Embryonic facial prominence (tissue), 1 donor: ENCODE results near the gene ALOX15.
"Not testable (repeated sequence)": the region's sequence is repeated elsewhere in the genome, so short reads cannot be mapped to it uniquely, and the experiment has no call there.

Experiments
- DNase-seq: peaks from one replicate; pipeline ENCODE4 v3.0.0-alpha.2; 2016; ENCODE audit errors: extremely low spot score

Gene ALOX15

GRCh38 chr17:4620531-4621101 lies 20.9 kb downstream of the ALOX15 start:
- no peak for DNase-seq

- DNase-seq, result no peak
Measured at GRCh38 chr17:4617590-4618351, 23.7 kb downstream of the ALOX15 start.

- DNase-seq, result no peak
Measured at GRCh38 chr17:4617090-4617489, 24.4 kb downstream of the ALOX15 start.

GRCh38 chr17:4616476-4616875 lies 25.0 kb downstream of the ALOX15 start:
- no peak for DNase-seq

GRCh38 chr17:4610656-4611055 lies 30.8 kb downstream of the ALOX15 start:
- DNase-seq, result no peak

GRCh38 chr17:4610162-4610561 lies 31.3 kb downstream of the ALOX15 start:
- no peak for DNase-seq

DNA sequence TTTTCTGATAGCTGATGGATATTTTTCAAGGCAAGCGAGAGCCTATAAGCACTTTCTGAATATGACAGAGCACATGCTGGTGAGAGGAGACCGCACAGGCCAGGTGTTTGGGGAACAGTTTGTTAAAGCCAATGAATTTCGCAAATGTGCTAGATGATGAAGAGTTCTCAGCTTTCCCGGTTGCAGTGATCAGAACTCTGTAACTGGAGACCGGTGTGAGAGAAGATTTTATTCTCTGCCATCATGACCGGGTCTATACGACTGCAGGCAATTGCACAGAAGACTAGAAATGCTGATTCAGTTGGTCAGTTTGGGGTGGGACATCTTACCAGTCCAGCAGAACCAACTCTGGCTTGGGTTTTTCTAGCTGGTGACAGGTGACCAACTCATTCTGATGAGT lies 31.7 kb downstream of the ALOX15 start:
- no peak for DNase-seq

DNA sequence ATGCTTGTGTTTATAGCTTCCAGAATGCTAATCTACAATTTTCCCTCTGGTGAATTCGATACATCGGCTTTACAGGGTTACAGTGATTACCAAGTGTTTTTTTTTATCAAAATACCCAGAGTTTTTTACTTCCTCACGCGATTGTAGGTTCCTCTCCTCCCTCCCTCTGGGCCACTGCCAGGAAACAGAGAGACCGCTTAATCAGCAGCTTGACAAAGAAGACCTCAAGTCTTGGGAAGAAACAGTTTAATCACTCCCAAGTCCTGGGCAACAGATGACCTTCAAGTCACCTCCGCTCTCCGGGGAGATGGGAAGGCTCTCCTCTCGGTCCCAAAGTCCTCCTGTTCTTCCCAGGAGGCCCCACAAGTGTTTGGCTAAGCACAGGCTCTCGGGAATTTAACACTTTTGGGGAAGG lies 33.7 kb downstream of the ALOX15 start:
- DNase-seq, result no peak

DNA sequence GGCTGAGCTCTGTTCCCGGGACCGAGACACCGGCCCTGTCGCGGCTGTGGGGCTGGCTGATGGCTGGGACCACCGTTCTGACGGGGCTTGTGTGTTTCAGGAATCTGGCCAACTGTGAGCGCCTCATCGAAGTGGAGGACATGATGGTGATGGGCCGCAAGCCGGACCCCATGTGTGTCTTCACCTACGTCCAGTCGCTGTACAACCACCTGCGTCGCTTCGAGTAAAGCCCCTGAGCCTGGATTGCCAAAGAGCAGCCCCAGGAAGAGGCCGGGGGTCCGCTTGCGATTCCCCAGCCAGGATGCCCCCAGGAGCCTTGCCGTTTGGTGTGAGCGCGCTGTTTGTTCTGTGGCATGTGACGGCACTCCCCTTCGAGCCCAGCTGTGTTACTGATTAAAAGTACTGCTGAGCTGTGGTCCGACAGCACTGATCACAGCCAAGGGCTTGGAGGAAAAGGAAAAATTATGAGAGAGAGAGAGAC lies 34.2 kb downstream of the ALOX15 start:
- no peak for DNase-seq

DNA sequence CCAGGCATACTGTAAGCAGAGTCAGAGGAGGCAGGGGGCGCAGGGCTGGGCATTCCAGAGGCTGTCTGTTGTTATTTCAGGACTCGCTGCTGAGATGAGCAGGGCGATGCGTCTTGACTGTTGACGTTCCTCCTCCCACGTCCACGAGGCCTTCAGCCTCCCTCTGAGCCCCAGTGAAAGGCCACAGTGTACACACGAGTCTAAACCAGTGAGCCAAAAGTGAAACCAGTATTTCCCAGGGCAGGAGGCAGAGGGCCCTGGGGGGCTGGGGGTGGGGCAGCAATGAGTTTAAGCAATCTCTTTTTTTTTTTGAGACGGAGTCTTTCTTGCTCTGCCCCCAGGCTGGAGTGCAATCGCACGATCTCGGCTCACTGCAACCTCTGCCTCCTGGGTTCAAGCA lies 35.7 kb downstream of the ALOX15 start:
- DNase-seq, result no peak

- not testable (repeated sequence) for DNase-seq
Measured at GRCh38 chr17:4604736-4605135, 36.7 kb downstream of the ALOX15 start.

DNA sequence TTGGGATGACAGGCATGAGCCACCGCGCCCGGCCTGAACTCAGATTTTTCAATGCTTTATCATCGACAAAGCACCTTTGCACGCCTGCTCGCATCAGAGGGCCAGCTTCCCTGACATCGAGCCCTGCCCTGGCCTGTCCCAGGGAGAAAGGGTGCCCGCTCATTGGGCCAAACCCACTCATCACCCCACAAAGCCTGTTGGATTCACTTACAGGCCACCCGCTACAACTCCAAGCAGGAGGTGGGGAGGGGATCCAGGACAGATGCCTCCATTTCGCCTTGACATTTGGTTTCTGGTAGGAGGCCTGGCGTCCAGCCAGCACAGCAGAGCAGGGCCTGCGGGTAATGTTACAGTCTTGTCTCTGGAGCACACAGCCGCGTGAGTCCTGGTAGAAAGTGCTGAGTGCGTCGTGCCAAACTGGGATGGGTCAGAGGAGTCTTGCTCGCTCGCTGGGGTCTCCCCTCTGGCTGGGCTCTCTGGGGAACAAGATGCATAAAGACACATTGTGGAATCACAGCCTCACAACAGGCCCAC lies 37.3 kb downstream of the ALOX15 start:
- peak; percentile 77 for DNase-seq

GRCh38 chr17:4602041-4602440 lies 39.4 kb downstream of the ALOX15 start:
- no peak for DNase-seq

GRCh38 chr17:4601326-4601725 lies 40.2 kb downstream of the ALOX15 start:
- no peak for DNase-seq

- no peak for DNase-seq
Measured at GRCh38 chr17:4600563-4600962, 40.9 kb downstream of the ALOX15 start.

- peak; percentile 34 for DNase-seq
Measured at GRCh38 chr17:4599505-4600281, 41.8 kb downstream of the ALOX15 start.

- DNase-seq, result no peak
Measured at GRCh38 chr17:4598776-4599504, 42.5 kb downstream of the ALOX15 start.

GRCh38 chr17:4597975-4598374 lies 43.5 kb downstream of the ALOX15 start:
- DNase-seq, result no peak

DNA sequence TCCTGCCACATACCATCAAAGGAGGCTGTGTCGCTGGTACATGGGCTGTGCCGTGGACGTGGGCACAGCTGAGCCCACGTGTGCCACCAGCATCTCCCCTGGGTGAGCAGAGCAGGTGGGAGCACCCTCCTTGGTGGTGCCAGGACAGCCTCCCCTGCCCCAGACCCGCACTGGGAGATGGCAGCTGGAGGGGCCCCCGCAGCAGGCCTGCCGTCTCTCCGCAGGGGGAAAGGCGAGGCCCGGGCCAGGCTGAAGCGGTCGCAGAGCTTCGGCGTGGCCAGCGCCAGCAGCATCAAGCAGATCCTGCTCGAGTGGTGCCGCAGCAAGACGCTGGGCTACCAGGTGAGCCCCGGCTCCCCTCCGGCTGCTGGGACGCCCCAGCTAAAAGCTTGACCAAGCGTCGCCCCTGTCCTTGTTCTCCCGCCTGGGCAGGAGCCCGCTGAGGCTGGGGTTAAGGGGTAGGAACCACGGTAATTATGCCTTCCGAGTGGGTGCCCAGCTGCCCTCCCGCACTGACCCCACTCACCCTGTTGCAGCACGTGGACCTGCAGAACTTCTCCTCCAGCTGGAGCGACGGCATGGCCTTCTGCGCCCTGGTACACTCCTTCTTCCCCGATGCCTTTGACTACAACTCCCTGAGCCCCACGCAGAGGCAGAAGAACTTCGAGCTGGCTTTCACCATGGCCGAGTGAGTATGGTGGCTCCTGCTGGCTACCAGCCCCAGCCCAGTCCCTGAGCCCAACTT lies 44.7 kb downstream of the ALOX15 start:
- no peak for DNase-seq

- DNase-seq, result not testable (repeated sequence)
Measured at GRCh38 chr17:4595685-4596342, 45.7 kb downstream of the ALOX15 start.
